GM20000 (cell line): ENCODE results near the gene KLHL6.
"Not testable (repeated sequence)": the region's sequence is repeated elsewhere in the genome, so short reads cannot be mapped to it uniquely, and the experiment has no call there.

Experiments
- DNase-seq: peaks from one replicate; pipeline ENCODE4 v3.0.0; 2012; ENCODE audit warnings: low spot score
- TF ChIP-seq, protein P1 (sequence below): IDR thresholded peaks from 2 replicates; pipeline ENCODE4 v1.5.1; 2012; ENCODE audit warnings: mild to moderate bottlenecking, control low read depth; ENCODE audit errors: extremely low read depth, missing control alignments

Gene KLHL6

DNA sequence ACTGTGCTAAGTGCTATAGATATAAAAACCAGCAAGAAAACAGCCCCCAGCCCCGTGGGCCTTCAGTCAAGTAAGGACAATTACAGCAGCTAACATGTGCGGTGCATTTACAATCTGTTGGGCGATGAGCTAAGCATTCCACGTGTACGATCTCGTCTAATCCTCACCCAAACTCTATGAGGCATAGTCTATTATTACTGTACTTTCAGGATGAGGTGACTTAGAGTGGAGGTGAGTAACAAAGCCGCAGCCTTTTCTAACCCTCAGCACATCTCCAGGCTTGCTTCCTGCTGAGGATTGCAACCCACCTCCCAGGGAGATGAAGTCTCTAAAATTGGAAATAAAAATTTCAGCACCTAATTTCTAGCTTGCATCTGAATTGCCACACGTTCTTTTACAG lies 73.9 kb downstream of the KLHL6 start:
- TF ChIP-seq, protein P1, sequence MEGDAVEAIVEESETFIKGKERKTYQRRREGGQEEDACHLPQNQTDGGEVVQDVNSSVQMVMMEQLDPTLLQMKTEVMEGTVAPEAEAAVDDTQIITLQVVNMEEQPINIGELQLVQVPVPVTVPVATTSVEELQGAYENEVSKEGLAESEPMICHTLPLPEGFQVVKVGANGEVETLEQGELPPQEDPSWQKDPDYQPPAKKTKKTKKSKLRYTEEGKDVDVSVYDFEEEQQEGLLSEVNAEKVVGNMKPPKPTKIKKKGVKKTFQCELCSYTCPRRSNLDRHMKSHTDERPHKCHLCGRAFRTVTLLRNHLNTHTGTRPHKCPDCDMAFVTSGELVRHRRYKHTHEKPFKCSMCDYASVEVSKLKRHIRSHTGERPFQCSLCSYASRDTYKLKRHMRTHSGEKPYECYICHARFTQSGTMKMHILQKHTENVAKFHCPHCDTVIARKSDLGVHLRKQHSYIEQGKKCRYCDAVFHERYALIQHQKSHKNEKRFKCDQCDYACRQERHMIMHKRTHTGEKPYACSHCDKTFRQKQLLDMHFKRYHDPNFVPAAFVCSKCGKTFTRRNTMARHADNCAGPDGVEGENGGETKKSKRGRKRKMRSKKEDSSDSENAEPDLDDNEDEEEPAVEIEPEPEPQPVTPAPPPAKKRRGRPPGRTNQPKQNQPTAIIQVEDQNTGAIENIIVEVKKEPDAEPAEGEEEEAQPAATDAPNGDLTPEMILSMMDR, result no peak
- DNase-seq, result no peak

- TF ChIP-seq, protein P1, result no peak
- no peak for DNase-seq
Observed at GRCh38 chr3:183478501-183478900, 77.0 kb downstream of the KLHL6 start.

DNA sequence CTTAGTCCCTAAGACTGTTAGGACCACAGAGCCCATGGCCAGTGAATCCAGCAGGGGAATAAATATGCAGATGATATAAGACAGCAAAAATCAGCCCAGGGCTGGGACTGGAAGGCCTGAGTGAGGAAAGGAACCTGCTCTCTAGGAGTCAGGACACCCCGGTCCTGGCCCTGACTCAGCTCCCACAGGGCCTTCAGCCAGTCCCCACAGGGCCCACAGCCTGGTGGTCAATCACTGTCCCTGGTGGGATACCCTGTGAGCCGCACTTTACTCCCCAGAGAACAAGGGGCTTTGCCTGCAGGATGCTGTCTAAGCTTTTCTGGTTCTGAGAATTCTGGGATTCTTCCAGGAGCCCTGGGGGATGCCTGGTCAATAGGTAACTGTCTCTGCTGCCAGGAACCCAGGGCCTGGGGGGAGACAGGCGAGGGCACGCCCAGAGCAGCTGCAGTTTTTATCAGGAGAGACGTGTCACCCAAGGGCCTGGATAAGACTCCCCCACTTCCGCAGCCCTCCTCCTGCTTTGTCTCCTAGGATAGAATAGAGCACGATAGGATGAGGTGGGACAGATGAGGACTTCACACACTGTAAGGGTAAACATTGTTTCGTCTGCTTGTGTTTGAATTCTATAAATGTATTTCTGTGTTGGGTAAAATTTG lies 77.6 kb downstream of the KLHL6 start:
- DNase-seq, result no peak
- TF ChIP-seq, protein P1, result no peak

DNA sequence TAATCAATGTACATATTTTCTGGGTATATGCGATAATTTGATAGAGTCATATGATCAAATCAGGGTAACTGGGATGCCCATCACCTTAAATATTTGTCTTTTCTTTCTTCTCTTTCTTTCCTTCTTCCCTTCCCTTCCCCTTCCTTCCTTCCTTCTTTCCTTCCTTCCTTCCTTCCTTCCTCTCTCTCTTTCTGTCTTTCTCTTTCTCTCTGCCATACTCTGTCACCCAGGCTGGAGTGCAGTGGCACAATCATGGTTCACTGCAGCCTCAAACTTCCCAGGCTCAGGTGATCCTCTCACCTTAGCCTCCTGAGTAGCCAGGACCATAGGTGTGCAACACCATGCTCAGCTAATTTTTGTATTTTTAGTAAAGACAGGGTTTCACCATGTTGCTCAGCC lies 79.7 kb downstream of the KLHL6 start:
- DNase-seq, result not testable (repeated sequence)

GRCh38 chr3:183475016-183475763 lies 80.3 kb downstream of the KLHL6 start:
- TF ChIP-seq, protein P1, result no peak
- DNase-seq, result no peak

DNA sequence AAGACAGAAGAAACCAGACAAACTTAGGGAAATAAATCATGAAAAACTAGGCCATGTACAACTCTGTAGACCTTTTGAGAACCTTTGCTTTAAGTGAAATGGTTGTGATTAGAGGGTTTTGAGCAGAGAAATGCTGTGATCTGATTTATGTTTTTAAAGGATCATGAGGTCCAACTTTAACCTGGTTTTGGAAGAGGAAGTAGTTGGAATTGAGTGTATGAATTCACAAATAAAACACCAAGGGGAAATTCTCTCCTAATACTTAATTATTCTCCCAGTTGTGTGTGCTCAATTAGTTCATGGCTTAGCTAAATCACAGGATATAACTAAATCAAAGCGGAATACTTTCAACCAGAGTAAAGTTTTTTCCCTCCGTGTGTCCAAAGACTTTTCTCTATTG lies 81.5 kb downstream of the KLHL6 start:
- TF ChIP-seq, protein P1, result no peak
- DNase-seq, result no peak

DNA sequence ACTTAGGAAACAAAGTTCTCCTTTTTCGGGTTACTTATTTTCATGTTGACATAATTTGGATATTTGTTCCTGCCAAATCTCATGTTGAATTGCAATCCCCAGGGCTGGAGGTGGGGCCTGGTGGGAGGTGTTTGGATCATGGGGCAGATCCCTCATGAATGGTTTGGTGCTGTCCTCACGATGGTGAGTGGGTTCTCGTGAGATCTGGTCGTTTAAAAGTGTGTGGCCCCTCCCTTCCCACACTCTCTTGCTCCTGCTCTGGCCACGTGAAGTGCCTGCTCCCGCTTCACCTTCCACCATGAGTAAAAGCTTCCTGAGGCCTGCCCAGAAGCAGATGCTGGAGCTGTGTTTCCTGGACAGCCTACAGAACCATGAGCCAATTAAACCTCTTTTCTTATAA lies 83.4 kb downstream of the KLHL6 start:
- TF ChIP-seq, protein P1, result no peak
- DNase-seq, result no peak

DNA sequence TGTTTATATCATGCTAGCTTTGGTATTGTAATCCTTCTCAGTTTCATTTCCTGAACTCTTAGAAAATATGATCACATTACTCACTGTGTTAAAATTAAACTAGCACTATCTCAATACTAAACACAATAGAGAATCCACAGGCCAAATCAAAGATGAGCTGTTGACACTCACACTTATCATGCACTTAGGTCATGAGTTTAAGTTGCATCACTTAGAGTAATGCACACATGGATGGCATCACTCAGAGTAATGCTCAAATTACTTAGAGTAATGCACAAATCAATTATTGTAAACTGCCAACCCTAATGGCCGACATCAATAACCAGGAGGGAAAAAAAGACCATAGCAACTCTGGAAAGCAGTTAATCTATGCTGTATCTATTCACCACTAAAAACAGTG lies 87.1 kb downstream of the KLHL6 start:
- no peak for DNase-seq
- TF ChIP-seq, protein P1, result no peak
